Peyer's patch (tissue), 4 donors: ENCODE measurements around the gene AFG1L.

Experiments used
- CTCF ChIP-seq, 6 experiments: fragments of 450-650 bp in 4 of 6; fragments of 200-600 bp in 2 of 6; sonication (generic) in 1 of 6; IDR thresholded peaks; one replicate each; pipeline ENCODE4 v1.5.1; 2017 to 2019; ENCODE audit warnings: antibody characterized with exemption in 6 of 6, mild to moderate bottlenecking in 3 of 6, moderate library complexity in 1 of 6
- POLR2A ChIP-seq, 2 donors: fragments of 450-650 bp; IDR thresholded peaks; one replicate each; pipeline ENCODE4 v1.5.1; 2017; ENCODE audit warnings: antibody characterized with exemption in 2 of 2, mild to moderate bottlenecking in 2 of 2, moderate library complexity in 2 of 2

GRCh38 chr6:108432792-108433191, 137.9 kb downstream of the AFG1L start:
- no peak for TF ChIP-seq CTCF (IDR thresholded peaks at IDR 0.05)
- no peak for TF ChIP-seq POLR2A (IDR thresholded peaks at IDR 0.05)
